ENCODE results near the gene TBX4.

DNA sequence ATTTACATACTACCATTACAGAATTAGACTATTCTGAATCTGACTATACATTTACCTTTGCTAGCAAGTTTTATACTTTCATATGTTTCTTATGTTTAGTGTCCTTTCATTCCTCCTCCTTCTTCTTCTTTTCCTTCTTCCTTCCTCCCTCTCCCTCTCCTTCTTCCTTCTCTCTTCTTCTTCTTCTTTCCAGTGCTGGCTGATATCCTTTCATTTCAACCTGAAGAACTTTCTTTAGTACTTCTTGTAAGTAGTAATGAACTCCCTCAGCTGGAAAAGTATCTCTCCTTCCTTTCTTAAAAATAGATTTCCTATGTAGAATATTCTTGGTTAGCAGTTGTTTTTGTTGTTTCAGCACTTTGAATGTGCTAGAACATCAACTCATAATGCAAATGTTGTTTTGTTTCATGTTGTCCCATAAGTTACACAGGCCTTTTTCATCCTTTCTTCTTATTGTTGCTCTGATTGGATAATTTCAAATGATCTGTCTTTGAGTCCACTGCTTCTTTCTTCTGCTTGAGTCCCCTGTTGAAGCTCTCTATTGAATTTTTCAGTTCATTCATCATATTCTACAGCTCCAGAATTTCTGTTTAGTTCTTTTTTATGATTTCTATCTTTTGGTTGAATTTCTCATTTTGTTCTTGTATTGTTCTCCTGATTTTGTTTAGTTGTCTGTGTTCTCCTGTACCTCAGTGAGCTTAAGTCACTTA lies 15.1 kb upstream of the TBX4 start:
- TF ChIP-seq, protein P1, sequence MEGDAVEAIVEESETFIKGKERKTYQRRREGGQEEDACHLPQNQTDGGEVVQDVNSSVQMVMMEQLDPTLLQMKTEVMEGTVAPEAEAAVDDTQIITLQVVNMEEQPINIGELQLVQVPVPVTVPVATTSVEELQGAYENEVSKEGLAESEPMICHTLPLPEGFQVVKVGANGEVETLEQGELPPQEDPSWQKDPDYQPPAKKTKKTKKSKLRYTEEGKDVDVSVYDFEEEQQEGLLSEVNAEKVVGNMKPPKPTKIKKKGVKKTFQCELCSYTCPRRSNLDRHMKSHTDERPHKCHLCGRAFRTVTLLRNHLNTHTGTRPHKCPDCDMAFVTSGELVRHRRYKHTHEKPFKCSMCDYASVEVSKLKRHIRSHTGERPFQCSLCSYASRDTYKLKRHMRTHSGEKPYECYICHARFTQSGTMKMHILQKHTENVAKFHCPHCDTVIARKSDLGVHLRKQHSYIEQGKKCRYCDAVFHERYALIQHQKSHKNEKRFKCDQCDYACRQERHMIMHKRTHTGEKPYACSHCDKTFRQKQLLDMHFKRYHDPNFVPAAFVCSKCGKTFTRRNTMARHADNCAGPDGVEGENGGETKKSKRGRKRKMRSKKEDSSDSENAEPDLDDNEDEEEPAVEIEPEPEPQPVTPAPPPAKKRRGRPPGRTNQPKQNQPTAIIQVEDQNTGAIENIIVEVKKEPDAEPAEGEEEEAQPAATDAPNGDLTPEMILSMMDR (IDR thresholded peaks at IDR 0.05): no peak
- TF ChIP-seq POLR2A (IDR thresholded peaks at IDR 0.05): no peak
- TF ChIP-seq EP300 (IDR thresholded peaks at IDR 0.05): no peak
- no peak for TF ChIP-seq POLR2AphosphoS5 (IDR thresholded peaks at IDR 0.05)
